Liver (tissue), 9 donors: ENCODE results near the gene PPP6R2. TPM values are rescaled to one million over a fixed set of nuclear protein-coding genes. Genes with fewer than 3 reads are reported as not detected.

Source experiments
- DNase-seq: peaks from one replicate; pipeline ENCODE4 v3.0.0-alpha.2; 2017; ENCODE audit warnings: low spot score
- H3K27ac ChIP-seq, 2 donors: one replicate each; pipeline ENCODE4 v1.7.0; 2013; ENCODE audit warnings: inconsistent platforms in 2 of 2, low read length in 2 of 2, control low read depth in 1 of 2, low read depth in 1 of 2, mild to moderate bottlenecking in 1 of 2
- H3K27me3 ChIP-seq, 4 donors: one replicate each; pipeline versions ENCODE4 v1.6.1 to v1.7.0; 2013; ENCODE audit warnings: low read length in 3 of 4, inconsistent platforms in 1 of 4, mild to moderate bottlenecking in 1 of 4, moderate library complexity in 1 of 4; ENCODE audit not compliant: control insufficient read depth in 4 of 4, insufficient read depth in 4 of 4
- H3K36me3 ChIP-seq, 4 donors: one replicate each; pipeline versions ENCODE4 v1.6.1 to v1.7.0; 2013; ENCODE audit warnings: low read length in 3 of 4, mild to moderate bottlenecking in 3 of 4, low read depth in 1 of 4, moderate library complexity in 1 of 4; ENCODE audit not compliant: control insufficient read depth in 4 of 4, insufficient read depth in 3 of 4
- H3K4me1 ChIP-seq, 4 donors: one replicate each; pipeline versions ENCODE4 v1.6.1 to v1.7.0; 2013; ENCODE audit warnings: low read length in 3 of 4, mild to moderate bottlenecking in 3 of 4, moderate library complexity in 1 of 4; ENCODE audit not compliant: control insufficient read depth in 4 of 4, insufficient read depth in 4 of 4
- H3K4me3 ChIP-seq, 3 donors: one replicate each; pipeline versions ENCODE4 v1.6.1 to v1.7.0; 2013; ENCODE audit warnings: low read length in 3 of 3, control low read depth in 1 of 3, low read depth in 1 of 3, mild to moderate bottlenecking in 1 of 3
- H3K9ac ChIP-seq, 2 donors: one replicate each; pipeline ENCODE4 v1.7.0; 2013; ENCODE audit warnings: low read length in 2 of 2, mild to moderate bottlenecking in 2 of 2, moderate library complexity in 2 of 2, control low read depth in 1 of 2, low read depth in 1 of 2
- H3K9me3 ChIP-seq, 4 donors: one replicate each; pipeline versions ENCODE4 v1.6.1 to v1.7.0; 2013; ENCODE audit warnings: low read length in 3 of 4; ENCODE audit not compliant: control insufficient read depth in 4 of 4
- EGR1 ChIP-seq, 2 donors: IDR thresholded peaks; 2 replicates each; pipeline ENCODE4 v1.6.1; 2016 to 2018; ENCODE audit warnings: antibody characterized with exemption in 2 of 2, low read depth in 2 of 2
- FOXA1 ChIP-seq: IDR thresholded peaks from 2 replicates; pipeline ENCODE4 v1.6.1; 2016; ENCODE audit warnings: antibody characterized with exemption
- FOXA2 ChIP-seq: IDR thresholded peaks from 2 replicates; pipeline ENCODE4 v1.6.1; 2016; ENCODE audit warnings: antibody characterized with exemption
- GABPA ChIP-seq, 2 donors: IDR thresholded peaks in 1 of 2; conservative IDR thresholded peaks in 1 of 2; 2 replicates each; pipeline ENCODE4 v1.6.1; 2016; ENCODE audit warnings: antibody characterized with exemption in 2 of 2, mild to moderate bottlenecking in 1 of 2, moderate library complexity in 1 of 2
- HNF4A ChIP-seq, 2 donors: conservative IDR thresholded peaks; 2 replicates each; pipeline ENCODE4 v1.6.1; 2016; ENCODE audit warnings: antibody characterized with exemption in 2 of 2, mild to moderate bottlenecking in 2 of 2
- HNF4G ChIP-seq: IDR thresholded peaks from 2 replicates; pipeline ENCODE4 v1.6.1; 2016; ENCODE audit warnings: antibody characterized with exemption
- JUND ChIP-seq, 2 donors: IDR thresholded peaks; 2 replicates each; pipeline ENCODE4 v1.6.1; 2016; ENCODE audit warnings: antibody characterized with exemption in 2 of 2
- NR2F2 ChIP-seq: IDR thresholded peaks from 2 replicates; pipeline ENCODE4 v1.6.1; 2016; ENCODE audit warnings: antibody characterized with exemption
- RAD21 ChIP-seq, 2 donors: IDR thresholded peaks; 2 replicates each; pipeline ENCODE4 v1.6.1; 2016; ENCODE audit warnings: antibody characterized with exemption in 2 of 2, mild to moderate bottlenecking in 2 of 2
- RXRA ChIP-seq, 2 donors: IDR thresholded peaks; 2 replicates each; pipeline ENCODE4 v1.6.1; 2017 to 2018; ENCODE audit warnings: antibody characterized with exemption in 2 of 2, mild to moderate bottlenecking in 1 of 2
- SP1 ChIP-seq: IDR thresholded peaks from 2 replicates; pipeline ENCODE4 v1.6.1; 2018; ENCODE audit warnings: antibody characterized with exemption, mild to moderate bottlenecking
- TAF1 ChIP-seq: conservative IDR thresholded peaks from 2 replicates; pipeline ENCODE4 v1.6.1; 2016; ENCODE audit warnings: antibody characterized with exemption, mild to moderate bottlenecking
- whole genome bisulfite sequencing: extraction: QIAGEN DNeasy Blood & Tissue Kit; methylation state at CpG from one replicate; pipeline ENCODE4 v1.1.7; 2013; 5-methylcytosine and 5-hydroxymethylcytosine counted together
- polyA plus RNA-seq, 2 donors: library from polyadenylated mRNA; stranded (reverse) in 1 of 2; unstranded in 1 of 2; fragments of 200-250 nt in 1 of 2; fragments of >200 nt in 1 of 2; fragmentation: Nextera tagmentation in 1 of 2; extraction: Ambion mirVana in 1 of 2; gene quantifications; one replicate each; pipeline versions ENCODE4 v1.2.1 to v1.2.3, GENCODE V29; 2013 to 2015
- total RNA-seq, 2 donors: library from RNA; depleted of rRNA; stranded (reverse); fragments of >200 nt; gene quantifications; one replicate each; pipeline ENCODE4 v1.2.3, GENCODE V29; 2014
- TF ChIP-seq, protein P1 (sequence below): IDR thresholded peaks from 2 replicates; pipeline ENCODE4 v1.6.1; 2016; ENCODE audit warnings: antibody characterized with exemption
- TF ChIP-seq, protein P2 (sequence below): IDR thresholded peaks from 2 replicates; pipeline ENCODE4 v1.6.1; 2016; ENCODE audit warnings: antibody characterized with exemption
- TF ChIP-seq, protein P3 (sequence below): IDR thresholded peaks from 2 replicates; pipeline ENCODE4 v1.6.1; 2016; ENCODE audit warnings: antibody characterized with exemption
- TF ChIP-seq, protein P4 (sequence below): IDR thresholded peaks from 2 replicates; pipeline ENCODE4 v1.6.1; 2016; ENCODE audit warnings: antibody characterized with exemption, mild to moderate bottlenecking
- donor health status: healthy.
- donor health status: healthy.
- donor health status: healthy.
- donor health status: healthy.
- donor health status: healthy.

The PPP6R2 gene
- total and polyA plus RNA-seq, 4 donors: 28.8 to 117 (median 47.2) TPM

DNA sequence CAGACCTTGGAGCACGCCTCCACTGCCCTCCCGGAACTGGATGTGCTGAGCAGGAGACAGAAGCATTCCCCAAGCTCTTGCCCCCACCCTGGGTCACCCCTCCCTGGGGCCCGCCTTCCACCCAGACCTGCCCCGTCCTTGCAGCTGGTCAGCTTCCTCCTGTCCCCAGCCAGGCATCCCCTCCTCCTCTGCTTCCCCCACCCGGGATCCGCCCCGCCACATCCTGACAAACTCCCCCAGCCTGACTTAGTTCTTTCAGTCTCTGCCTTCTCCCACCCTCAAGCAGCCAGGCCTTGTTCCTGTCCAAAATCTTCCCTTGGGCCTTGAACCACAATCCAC, 34.6 kb upstream of the PPP6R2 start:
- no peak overlapping the region for H3K4me3 ChIP-seq
- no peaks in the 10 kb centered on the region for H3K9me3 ChIP-seq
- DNase-seq: no peak
- 61% methylated on average over 7 of the region's 7 CpGs for WGBS
- no peaks in the 10 kb centered on the region for H3K36me3 ChIP-seq
- TF ChIP-seq, protein P1, sequence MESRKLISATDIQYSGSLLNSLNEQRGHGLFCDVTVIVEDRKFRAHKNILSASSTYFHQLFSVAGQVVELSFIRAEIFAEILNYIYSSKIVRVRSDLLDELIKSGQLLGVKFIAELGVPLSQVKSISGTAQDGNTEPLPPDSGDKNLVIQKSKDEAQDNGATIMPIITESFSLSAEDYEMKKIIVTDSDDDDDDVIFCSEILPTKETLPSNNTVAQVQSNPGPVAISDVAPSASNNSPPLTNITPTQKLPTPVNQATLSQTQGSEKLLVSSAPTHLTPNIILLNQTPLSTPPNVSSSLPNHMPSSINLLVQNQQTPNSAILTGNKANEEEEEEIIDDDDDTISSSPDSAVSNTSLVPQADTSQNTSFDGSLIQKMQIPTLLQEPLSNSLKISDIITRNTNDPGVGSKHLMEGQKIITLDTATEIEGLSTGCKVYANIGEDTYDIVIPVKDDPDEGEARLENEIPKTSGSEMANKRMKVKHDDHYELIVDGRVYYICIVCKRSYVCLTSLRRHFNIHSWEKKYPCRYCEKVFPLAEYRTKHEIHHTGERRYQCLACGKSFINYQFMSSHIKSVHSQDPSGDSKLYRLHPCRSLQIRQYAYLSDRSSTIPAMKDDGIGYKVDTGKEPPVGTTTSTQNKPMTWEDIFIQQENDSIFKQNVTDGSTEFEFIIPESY: no peak
- TF ChIP-seq HNF4G (no peak), HNF4A (conservative IDR thresholded peaks at IDR 0.05) (no peak), GABPA (IDR thresholded peaks at IDR 0.05 in 1 of 2, conservative IDR thresholded peaks at IDR 0.05 in 1 of 2) (no peak), RAD21 (IDR thresholded peaks at IDR 0.05) (no peak), NR2F2 (peak; percentile 29)
- TF ChIP-seq, protein P2, sequence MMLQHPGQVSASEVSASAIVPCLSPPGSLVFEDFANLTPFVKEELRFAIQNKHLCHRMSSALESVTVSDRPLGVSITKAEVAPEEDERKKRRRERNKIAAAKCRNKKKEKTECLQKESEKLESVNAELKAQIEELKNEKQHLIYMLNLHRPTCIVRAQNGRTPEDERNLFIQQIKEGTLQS: no peak
- TF ChIP-seq, protein P3, sequence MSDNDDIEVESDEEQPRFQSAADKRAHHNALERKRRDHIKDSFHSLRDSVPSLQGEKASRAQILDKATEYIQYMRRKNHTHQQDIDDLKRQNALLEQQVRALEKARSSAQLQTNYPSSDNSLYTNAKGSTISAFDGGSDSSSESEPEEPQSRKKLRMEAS: no peak
- TF ChIP-seq, protein P4, sequence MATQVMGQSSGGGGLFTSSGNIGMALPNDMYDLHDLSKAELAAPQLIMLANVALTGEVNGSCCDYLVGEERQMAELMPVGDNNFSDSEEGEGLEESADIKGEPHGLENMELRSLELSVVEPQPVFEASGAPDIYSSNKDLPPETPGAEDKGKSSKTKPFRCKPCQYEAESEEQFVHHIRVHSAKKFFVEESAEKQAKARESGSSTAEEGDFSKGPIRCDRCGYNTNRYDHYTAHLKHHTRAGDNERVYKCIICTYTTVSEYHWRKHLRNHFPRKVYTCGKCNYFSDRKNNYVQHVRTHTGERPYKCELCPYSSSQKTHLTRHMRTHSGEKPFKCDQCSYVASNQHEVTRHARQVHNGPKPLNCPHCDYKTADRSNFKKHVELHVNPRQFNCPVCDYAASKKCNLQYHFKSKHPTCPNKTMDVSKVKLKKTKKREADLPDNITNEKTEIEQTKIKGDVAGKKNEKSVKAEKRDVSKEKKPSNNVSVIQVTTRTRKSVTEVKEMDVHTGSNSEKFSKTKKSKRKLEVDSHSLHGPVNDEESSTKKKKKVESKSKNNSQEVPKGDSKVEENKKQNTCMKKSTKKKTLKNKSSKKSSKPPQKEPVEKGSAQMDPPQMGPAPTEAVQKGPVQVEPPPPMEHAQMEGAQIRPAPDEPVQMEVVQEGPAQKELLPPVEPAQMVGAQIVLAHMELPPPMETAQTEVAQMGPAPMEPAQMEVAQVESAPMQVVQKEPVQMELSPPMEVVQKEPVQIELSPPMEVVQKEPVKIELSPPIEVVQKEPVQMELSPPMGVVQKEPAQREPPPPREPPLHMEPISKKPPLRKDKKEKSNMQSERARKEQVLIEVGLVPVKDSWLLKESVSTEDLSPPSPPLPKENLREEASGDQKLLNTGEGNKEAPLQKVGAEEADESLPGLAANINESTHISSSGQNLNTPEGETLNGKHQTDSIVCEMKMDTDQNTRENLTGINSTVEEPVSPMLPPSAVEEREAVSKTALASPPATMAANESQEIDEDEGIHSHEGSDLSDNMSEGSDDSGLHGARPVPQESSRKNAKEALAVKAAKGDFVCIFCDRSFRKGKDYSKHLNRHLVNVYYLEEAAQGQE: no peak
- H3K27ac ChIP-seq: peak overlapping the region; percentile 66 to 77
- peaks cover 8 to 46% (median 25%) of the 10 kb centered on the region in 4 donors for H3K4me1 ChIP-seq
- H3K9ac ChIP-seq: no peak overlapping the region
- H3K27me3 ChIP-seq: no peaks in the 10 kb centered on the region

DNA sequence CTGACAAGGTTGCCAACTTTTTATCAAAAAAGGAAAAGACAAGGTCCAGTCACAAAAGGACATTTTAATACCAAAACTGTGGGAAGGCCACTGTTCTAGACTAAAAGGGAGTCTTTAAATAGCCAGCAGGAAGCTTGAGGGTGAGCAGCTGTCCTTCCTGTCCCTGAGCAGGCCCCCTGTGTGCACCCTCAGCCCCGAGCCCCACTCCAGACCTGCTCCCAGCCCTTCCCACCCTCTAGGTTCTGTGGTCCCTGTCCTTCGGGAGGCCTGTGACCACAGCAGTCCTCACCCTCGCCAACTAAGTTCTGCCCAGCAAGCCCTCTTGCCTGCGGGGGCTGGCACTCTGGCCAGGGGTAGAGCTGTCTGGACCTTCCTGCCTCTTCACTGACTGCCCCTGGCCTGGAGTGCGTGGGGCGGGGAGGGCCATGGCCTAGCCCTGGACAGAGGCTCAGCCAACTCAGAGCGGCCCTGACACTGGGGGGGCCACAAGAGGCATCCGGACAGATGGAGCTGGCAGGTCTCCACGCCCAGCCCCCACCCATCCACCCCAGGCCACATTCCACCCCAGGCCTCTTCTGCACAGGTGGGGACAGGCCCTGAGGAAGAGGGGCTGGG, 34.0 kb upstream of the PPP6R2 start:
- TF ChIP-seq, protein P1: no peak
- TF ChIP-seq, protein P2: no peak
- TF ChIP-seq NR2F2: no peak
- no peak for TF ChIP-seq EGR1 (IDR thresholded peaks at IDR 0.05; ENCODE audit: low read depth in 2 of 2)
- no peak for TF ChIP-seq SP1
- no peak for TF ChIP-seq JUND (IDR thresholded peaks at IDR 0.05)
- TF ChIP-seq TAF1: no peak
- TF ChIP-seq RXRA (IDR thresholded peaks at IDR 0.05): no peak
- TF ChIP-seq, protein P3: no peak
- no peak for TF ChIP-seq FOXA1
- no peak for TF ChIP-seq FOXA2
- WGBS: 69% methylated on average over 9 of the region's 9 CpGs
- Histone ChIP-seq H3K4me1 (peaks cover 3 to 41% (median 20%) of the 10 kb centered on the region in 4 donors), H3K9ac (no peak overlapping the region), H3K27ac (peak overlapping the region; percentile 66 to 71), H3K27me3 (no peaks in the 10 kb centered on the region), H3K9me3 (no peaks in the 10 kb centered on the region), H3K36me3 (no peaks in the 10 kb centered on the region), H3K4me3 (no peak overlapping the region)
- DNase-seq: no peak
